Glutamatergic neuron (in vitro differentiated cells): ENCODE results near the gene RHBDD3. TPM values are rescaled to one million over a fixed set of nuclear protein-coding genes. Genes with fewer than 3 reads are reported as not detected.

Source experiments
- DNase-seq: peaks from one replicate; pipeline ENCODE4 v3.0.0; 2022
- H3K27ac Mint-ChIP-seq: one replicate; pipeline ENCODE4 v1.8.0; 2020; ENCODE audit warnings: mild to moderate bottlenecking, mixed read lengths, inconsistent platforms; ENCODE audit not compliant: unreplicated experiment
- H3K27me3 Mint-ChIP-seq: one replicate; pipeline ENCODE4 v1.8.0; 2020; ENCODE audit warnings: mild to moderate bottlenecking, moderate library complexity, mixed read lengths, inconsistent platforms; ENCODE audit not compliant: unreplicated experiment
- H3K36me3 Mint-ChIP-seq: one replicate; pipeline ENCODE4 v1.8.0; 2020; ENCODE audit warnings: mild to moderate bottlenecking, mixed read lengths, inconsistent platforms; ENCODE audit not compliant: unreplicated experiment
- H3K4me1 Mint-ChIP-seq: one replicate; pipeline ENCODE4 v1.8.0; 2020; ENCODE audit warnings: mild to moderate bottlenecking, low read depth, mixed read lengths, inconsistent platforms; ENCODE audit not compliant: unreplicated experiment
- H3K4me3 Mint-ChIP-seq: one replicate; pipeline ENCODE4 v1.8.0; 2020; ENCODE audit warnings: mild to moderate bottlenecking, mixed read lengths, inconsistent platforms; ENCODE audit not compliant: unreplicated experiment
- H3K9me3 Mint-ChIP-seq: one replicate; pipeline ENCODE4 v1.8.0; 2020; ENCODE audit warnings: mild to moderate bottlenecking, moderate library complexity, mixed read lengths, inconsistent platforms; ENCODE audit not compliant: unreplicated experiment
- CTCF ChIP-seq: fragments of 200-600 bp; sonication (generic); IDR thresholded peaks from one replicate; pipeline ENCODE4 v1.5.0; 2021; ENCODE audit not compliant: partially characterized antibody, unreplicated experiment
- total RNA-seq: library from RNA; stranded (reverse); fragmentation: NEBNext Ultra II Directional; extraction: Animal tissue kit (Norgen Biotek cat#: 25700); gene quantifications from one replicate; pipeline ENCODE4 v1.2.1, GENCODE V29; 2021; ENCODE audit not compliant: unreplicated experiment

The RHBDD3 gene
- total RNA-seq, 1 donor from 2014 or later, result 50.4 TPM

- DNase-seq, result peak; percentile 8
- no peak overlapping the region for H3K4me3 Mint-ChIP-seq
- H3K27ac Mint-ChIP-seq, result no peak overlapping the region
- no peaks in the 10 kb centered on the region for H3K36me3 Mint-ChIP-seq
- TF ChIP-seq CTCF, result no peak
- peaks cover 2% of the 10 kb centered on the region for H3K9me3 Mint-ChIP-seq
- H3K27me3 Mint-ChIP-seq, result peaks cover 7% of the 10 kb centered on the region
- no peaks in the 10 kb centered on the region for H3K4me1 Mint-ChIP-seq
Observed at GRCh38 chr22:29217827-29218757, 49.7 kb downstream of the RHBDD3 start.

GRCh38 chr22:29216873-29217666 is 50.7 kb downstream of the RHBDD3 start:
- H3K27me3 Mint-ChIP-seq, result peaks cover 7% of the 10 kb centered on the region
- no peaks in the 10 kb centered on the region for H3K4me1 Mint-ChIP-seq
- TF ChIP-seq CTCF, result no peak
- DNase-seq, result peak; percentile 18
- H3K9me3 Mint-ChIP-seq, result peaks cover 2% of the 10 kb centered on the region
- no peak overlapping the region for H3K4me3 Mint-ChIP-seq
- H3K27ac Mint-ChIP-seq, result no peak overlapping the region
- H3K36me3 Mint-ChIP-seq, result no peaks in the 10 kb centered on the region

- no peaks in the 10 kb centered on the region for H3K36me3 Mint-ChIP-seq
- TF ChIP-seq CTCF, result no peak
- H3K9me3 Mint-ChIP-seq, result peaks cover 8% of the 10 kb centered on the region
- peak; percentile 8 for DNase-seq
- H3K4me1 Mint-ChIP-seq, result no peaks in the 10 kb centered on the region
- H3K27ac Mint-ChIP-seq, result no peak overlapping the region
- H3K27me3 Mint-ChIP-seq, result peaks cover 7% of the 10 kb centered on the region
- H3K4me3 Mint-ChIP-seq, result no peak overlapping the region
Observed at GRCh38 chr22:29216011-29216872, 51.5 kb downstream of the RHBDD3 start.

- TF ChIP-seq CTCF, result no peak
- Mint-ChIP-seq H3K4me3 (no peak overlapping the region), H3K4me1 (no peaks in the 10 kb centered on the region), H3K27ac (no peak overlapping the region), H3K36me3 (no peaks in the 10 kb centered on the region), H3K27me3 (peaks cover 5% of the 10 kb centered on the region), H3K9me3 (peaks cover 9% of the 10 kb centered on the region)
- peak; percentile 17 for DNase-seq
Observed at GRCh38 chr22:29215012-29215860, 52.5 kb downstream of the RHBDD3 start.
